Ovary (tissue), 9 donors: ENCODE data around the gene MAOA. TPM values are rescaled to one million over a fixed set of nuclear protein-coding genes. Genes with fewer than 3 reads are reported as not detected.

Experiments
- DNase-seq, 5 donors: peaks; one replicate each; pipeline ENCODE4 v3.0.0-alpha.2; 2019 to 2020
- H3K27ac ChIP-seq, 2 donors: fragments of 200-600 bp; one replicate each; pipeline versions ENCODE4 v1.5.1 to v1.8.0; 2019 to 2022
- H3K27me3 ChIP-seq: fragments of 200-600 bp; one replicate; pipeline ENCODE4 v1.8.0; 2022
- H3K36me3 ChIP-seq: fragments of 200-600 bp; sonication (generic); one replicate; pipeline ENCODE4 v1.5.1; 2019
- H3K4me1 ChIP-seq: one replicate; pipeline ENCODE4 v1.8.1; 2013; ENCODE audit warnings: mild to moderate bottlenecking, moderate library complexity; ENCODE audit not compliant: insufficient read depth
- H3K4me3 ChIP-seq: fragments of 200-600 bp; sonication (generic); one replicate; pipeline ENCODE4 v1.5.1; 2017
- H3K9me3 ChIP-seq, 2 donors: fragments of 200-600 bp in 1 of 2; sonication (generic) in 1 of 2; one replicate each; pipeline versions ENCODE4 v1.5.1 to v1.8.1; 2013 to 2019; ENCODE audit warnings: mild to moderate bottlenecking in 1 of 2, moderate library complexity in 1 of 2
- CTCF ChIP-seq, 3 donors: fragments of 450-650 bp in 2 of 3; fragments of 200-600 bp in 1 of 3; IDR thresholded peaks; one replicate each; pipeline versions ENCODE4 v1.5.1 to v1.8.0; 2016 to 2022; ENCODE audit warnings: antibody characterized with exemption in 3 of 3, mild to moderate bottlenecking in 1 of 3
- EP300 ChIP-seq: sonication (generic); formaldehyde crosslinking; IDR thresholded peaks from one replicate; pipeline ENCODE4 v1.6.1; 2017; ENCODE audit warnings: antibody characterized with exemption
- POLR2A ChIP-seq: fragments of 450-650 bp; IDR thresholded peaks from one replicate; pipeline ENCODE4 v1.6.1; 2017; ENCODE audit warnings: antibody characterized with exemption, mild to moderate bottlenecking, moderate library complexity
- WGBS, 3 donors: extraction: QIAGEN DNeasy Blood & Tissue Kit in 1 of 3; methylation state at CpG; one replicate each; pipeline versions ENCODE4 v1.1.5 to v1.1.7; 2013 to 2017; 5-methylcytosine and 5-hydroxymethylcytosine counted together
- intact Hi-C, 4 donors: fragments of 100-400 bp; cut with DNase I; formaldehyde crosslinking; loops; one replicate each; pipeline versions ENCODE4 v1.11.0 to v1.15.1; 2022 to 2023
- polyA plus RNA-seq, 2 donors: library from polyadenylated mRNA; stranded (reverse); fragments of 200-250 nt in 1 of 2; fragments of 350-450 nt in 1 of 2; fragmentation: Illumina TruSeq in 1 of 2; extraction: RNeasy Lipid Tissue Mini Kit (QIAGEN cat#74804) in 1 of 2; gene quantifications; one replicate each; pipeline ENCODE4 v1.2.3, GENCODE V29; 2013 to 2014
- total RNA-seq, 7 donors: library from RNA; depleted of rRNA in 2 of 7; stranded (reverse); fragments of >200 nt in 2 of 7; fragmentation: NEBNext Ultra II Directional in 3 of 7; extraction: Animal tissue kit (Norgen Biotek cat#: 25700) in 3 of 7; gene quantifications; one replicate each; pipeline versions ENCODE4 v1.1.0 to v1.2.4, GENCODE V29; 2016 to 2023
- donor health status: DM: no; HTN: no; CAD: no; lungs with moderate emphysema.
- donor health status: DM: no; HTN: no; CAD: no.
- donor health status: Bipolar disorder and iron deficiency.
- donor health status: DM: yes; HTN: yes; CAD: no.
- donor health status: DM: no; HTN: no; CAD: no.
- donor health status: DM: yes; HTN: yes; CAD: no.

MAOA gene
- total and polyA plus RNA-seq, 9 donors: 30.7 to 121 (median 74.2) TPM

DNA sequence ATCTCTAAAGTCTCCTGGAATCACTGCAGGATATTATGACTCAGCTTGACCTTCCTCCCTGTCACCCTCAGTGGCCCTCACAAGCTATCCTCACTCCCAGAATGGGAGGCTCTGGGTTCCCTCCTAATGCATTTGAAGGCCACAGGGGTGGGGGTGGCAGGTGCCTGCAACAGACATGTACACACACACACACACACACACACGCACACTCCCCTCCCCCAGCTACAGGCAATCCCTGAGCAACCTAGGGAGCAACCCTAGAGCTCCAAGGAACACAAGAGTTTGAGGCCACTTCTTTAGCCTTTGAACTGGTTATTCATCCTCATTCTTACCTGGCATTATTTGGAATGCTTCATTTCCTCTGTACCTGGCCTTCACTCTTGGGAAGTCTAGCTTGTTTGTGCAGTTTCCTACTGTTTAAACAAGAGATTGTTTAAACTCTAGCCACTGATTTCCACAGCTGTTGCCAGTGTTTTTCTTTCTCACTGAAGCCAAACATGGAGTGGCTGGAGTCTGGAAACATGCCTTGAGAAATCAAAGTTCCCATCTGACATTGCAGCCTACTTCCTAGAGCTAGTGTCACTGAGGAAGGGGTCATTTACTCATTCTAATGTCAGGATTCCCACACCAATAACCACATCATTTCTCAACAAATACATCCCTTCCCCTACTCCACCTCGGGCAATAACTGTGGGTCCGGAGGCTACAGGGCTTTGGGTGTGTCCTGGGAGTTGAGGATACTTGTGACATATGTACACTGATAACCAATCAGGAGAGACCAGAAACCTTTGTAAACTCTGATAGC is 37.7 kb downstream of the MAOA start:
- no peaks in the 10 kb centered on the region for H3K27me3 ChIP-seq
- TF ChIP-seq POLR2A (no peak), EP300 (no peak), CTCF (IDR thresholded peaks at IDR 0.05) (no peak)
- H3K36me3 ChIP-seq: no peaks in the 10 kb centered on the region
- intact Hi-C loops: no loop called here
- peak in 2 of 5 donors; percentile 26 to 51 for DNase-seq
- 40 to 62% (median 51%) methylated on average over 3 of the region's 3 CpGs for WGBS, 3 donors
- no peak overlapping the region for H3K27ac ChIP-seq
- H3K4me1 ChIP-seq: peaks cover 2% of the 10 kb centered on the region
- no peaks in the 10 kb centered on the region for H3K9me3 ChIP-seq
- no peak overlapping the region for H3K4me3 ChIP-seq

DNA sequence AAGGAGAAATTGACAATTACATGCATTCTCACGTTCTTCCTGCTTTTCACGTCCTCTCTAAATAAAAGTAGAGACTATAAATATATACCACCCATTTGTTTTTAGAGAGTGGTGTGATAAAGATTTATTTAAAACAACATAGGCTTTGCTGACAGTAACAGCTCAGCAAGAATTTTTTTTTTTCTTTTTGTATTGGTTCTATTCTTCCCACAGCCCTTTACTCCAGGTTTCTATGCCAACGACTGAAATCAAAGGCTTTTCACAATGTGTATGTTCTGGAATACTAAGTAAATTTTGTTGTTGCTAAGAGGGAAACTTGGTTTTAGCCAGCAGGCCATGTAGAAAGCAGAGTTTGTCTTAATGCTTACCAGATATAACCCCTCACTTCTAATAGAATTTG is 43.4 kb downstream of the MAOA start:
- no peak for DNase-seq
- intact Hi-C loops: no loop called here
- TF ChIP-seq CTCF (IDR thresholded peaks at IDR 0.05) (no peak), POLR2A (no peak), EP300 (no peak)
- H3K36me3 ChIP-seq: no peaks in the 10 kb centered on the region
- H3K27ac ChIP-seq: no peak overlapping the region
- peaks cover 4% of the 10 kb centered on the region for H3K4me1 ChIP-seq
- H3K9me3 ChIP-seq: no peaks in the 10 kb centered on the region
- H3K27me3 ChIP-seq: no peaks in the 10 kb centered on the region
- WGBS, 3 donors: 64 to 66% (median 65%) methylated on average over 3 of the region's 3 CpGs
- H3K4me3 ChIP-seq: no peak overlapping the region

DNA sequence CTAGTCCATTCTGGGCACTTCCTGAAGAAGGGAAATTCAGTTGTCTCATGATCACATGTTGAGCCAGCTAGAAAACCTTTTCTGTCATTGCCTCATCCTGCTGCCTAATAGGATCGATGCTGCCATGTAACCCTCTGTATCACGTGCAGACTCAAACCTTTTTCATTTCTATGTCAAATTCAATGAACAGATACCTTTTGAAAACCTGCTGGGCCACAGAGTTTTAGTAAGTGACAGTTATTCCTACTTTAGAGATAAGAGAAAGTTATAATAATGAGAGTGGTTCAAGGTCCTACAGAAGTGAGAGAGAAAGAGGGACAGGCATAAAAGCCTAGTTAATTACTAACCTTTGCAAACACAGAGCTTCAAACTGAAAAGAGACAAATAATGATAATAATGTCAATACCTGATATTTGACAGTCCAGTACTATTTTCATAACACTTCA is 46.0 kb downstream of the MAOA start:
- Histone ChIP-seq H3K27me3 (no peaks in the 10 kb centered on the region), H3K9me3 (no peaks in the 10 kb centered on the region), H3K4me3 (no peak overlapping the region), H3K4me1 (peaks cover 5% of the 10 kb centered on the region), H3K27ac (no peak overlapping the region), H3K36me3 (no peaks in the 10 kb centered on the region)
- intact Hi-C loops: loop anchor here in 1 of 4 donors (10.0 kb wide), 1 partner anchor 47 kb away; the partner anchor contains the start of gene MAOA
- 46 to 60% (median 54%) methylated on average over 2 of the region's 2 CpGs for WGBS, 3 donors
- no peak for DNase-seq
- TF ChIP-seq POLR2A (no peak), CTCF (IDR thresholded peaks at IDR 0.05) (no peak), EP300 (no peak)

DNA sequence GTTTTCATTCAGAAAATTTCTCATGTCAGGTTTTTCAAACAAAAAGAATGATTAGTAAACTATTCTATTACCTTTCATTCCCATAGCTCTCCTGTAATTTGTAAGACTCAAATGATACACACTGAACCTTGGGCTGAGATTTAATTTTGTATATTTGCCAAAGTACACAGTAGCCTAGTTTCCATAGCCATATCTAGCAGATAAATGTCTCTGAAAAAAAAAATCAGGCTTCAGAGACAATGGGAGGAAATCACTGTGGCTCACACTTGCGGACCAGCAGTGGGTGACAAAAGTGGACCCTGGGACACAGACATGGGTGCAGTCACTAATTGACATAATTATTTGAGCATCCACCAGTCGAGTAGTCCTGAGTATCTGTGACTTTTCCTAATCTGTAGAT is 46.6 kb downstream of the MAOA start:
- DNase-seq: no peak
- peaks cover 6% of the 10 kb centered on the region for H3K4me1 ChIP-seq
- TF ChIP-seq CTCF (IDR thresholded peaks at IDR 0.05) (no peak), EP300 (no peak), POLR2A (no peak)
- WGBS, 3 donors: 31 to 48% (median 40%) methylated on average over 2 of the region's 2 CpGs
- no peaks in the 10 kb centered on the region for H3K9me3 ChIP-seq
- H3K27me3 ChIP-seq: no peaks in the 10 kb centered on the region
- H3K27ac ChIP-seq: no peak overlapping the region
- no peak overlapping the region for H3K4me3 ChIP-seq
- intact Hi-C loops: loop anchor here in 1 of 4 donors (10.0 kb wide), 1 partner anchor 48 kb away; the partner anchor contains the start of gene MAOA
- H3K36me3 ChIP-seq: no peaks in the 10 kb centered on the region
